ENCODE measurements around the gene HES1. TPM values are rescaled to one million over a fixed set of nuclear protein-coding genes. Genes with fewer than 3 reads are reported as not detected.

Gene HES1
- total and polyA plus RNA-seq, 9 of the 15 experiments (the other 6 are each of a cell fraction or from before 2014, with no cell fraction given): 3.4 to 37.0 (median 19.3) TPM

DNA sequence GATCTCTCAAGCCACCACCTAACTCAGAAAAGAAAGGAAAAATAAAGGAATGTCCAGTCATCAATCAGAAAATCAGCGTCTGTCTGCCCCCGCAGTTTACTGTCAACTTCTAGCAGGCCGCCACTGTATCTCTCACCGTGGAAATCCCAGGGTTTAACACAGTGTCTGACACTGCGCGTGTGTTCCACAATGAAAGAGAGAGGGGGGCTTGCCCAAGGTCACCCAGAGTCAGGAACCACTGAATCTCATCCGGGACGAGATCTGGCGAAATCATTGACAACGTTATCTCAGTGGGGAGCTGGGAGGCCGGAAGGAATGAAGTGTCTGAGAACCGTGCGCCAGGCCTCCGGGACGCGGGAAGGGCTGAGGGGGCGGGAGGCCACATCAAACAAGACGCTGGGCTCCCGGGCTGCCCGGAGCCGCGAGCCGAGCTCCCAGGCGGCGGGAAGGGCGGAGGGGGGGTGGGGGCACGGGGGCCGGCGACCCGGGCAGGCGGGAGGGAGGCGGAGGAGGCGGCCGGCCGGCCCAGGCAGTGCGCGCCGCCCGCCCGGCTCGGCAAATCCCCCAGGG is 2.2 kb upstream of the HES1 start (continued):
- TF ChIP-seq NR2C2 (CRISPR knock-in tag; IDR thresholded peaks at IDR 0.05): no peak
- TF ChIP-seq NR2C2 (tag; IDR thresholded peaks at IDR 0.05): peak; percentile 77
- TF ChIP-seq, protein P1, sequence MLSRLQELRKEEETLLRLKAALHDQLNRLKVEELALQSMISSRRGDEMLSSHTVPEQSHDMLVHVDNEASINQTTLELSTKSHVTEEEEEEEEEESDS (CRISPR knock-in tag; IDR thresholded peaks at IDR 0.05): no peak
- TF ChIP-seq, protein P2, sequence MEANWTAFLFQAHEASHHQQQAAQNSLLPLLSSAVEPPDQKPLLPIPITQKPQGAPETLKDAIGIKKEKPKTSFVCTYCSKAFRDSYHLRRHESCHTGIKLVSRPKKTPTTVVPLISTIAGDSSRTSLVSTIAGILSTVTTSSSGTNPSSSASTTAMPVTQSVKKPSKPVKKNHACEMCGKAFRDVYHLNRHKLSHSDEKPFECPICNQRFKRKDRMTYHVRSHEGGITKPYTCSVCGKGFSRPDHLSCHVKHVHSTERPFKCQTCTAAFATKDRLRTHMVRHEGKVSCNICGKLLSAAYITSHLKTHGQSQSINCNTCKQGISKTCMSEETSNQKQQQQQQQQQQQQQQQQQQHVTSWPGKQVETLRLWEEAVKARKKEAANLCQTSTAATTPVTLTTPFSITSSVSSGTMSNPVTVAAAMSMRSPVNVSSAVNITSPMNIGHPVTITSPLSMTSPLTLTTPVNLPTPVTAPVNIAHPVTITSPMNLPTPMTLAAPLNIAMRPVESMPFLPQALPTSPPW (CRISPR knock-in tag; IDR thresholded peaks at IDR 0.05): no peak
- TF ChIP-seq BACH1 (tag; IDR thresholded peaks at IDR 0.05): 0 out of 2 replicates have a peak, but pooled peaks have one; percentile 47
- TF ChIP-seq HDAC2 (IDR thresholded peaks at IDR 0.05): peak; percentile 74; the same call in 1 of the 2 replicates
- TF ChIP-seq SNIP1 (IDR thresholded peaks at IDR 0.05; ENCODE audit: low read depth): no peak
- peak; percentile 71 for TF ChIP-seq SMARCA4 (IDR thresholded peaks at IDR 0.05)
- peak; percentile 37; the same call in 1 of the 2 replicates for TF ChIP-seq POLR2A (conservative IDR thresholded peaks at IDR 0.05)
- TF ChIP-seq, protein P3, sequence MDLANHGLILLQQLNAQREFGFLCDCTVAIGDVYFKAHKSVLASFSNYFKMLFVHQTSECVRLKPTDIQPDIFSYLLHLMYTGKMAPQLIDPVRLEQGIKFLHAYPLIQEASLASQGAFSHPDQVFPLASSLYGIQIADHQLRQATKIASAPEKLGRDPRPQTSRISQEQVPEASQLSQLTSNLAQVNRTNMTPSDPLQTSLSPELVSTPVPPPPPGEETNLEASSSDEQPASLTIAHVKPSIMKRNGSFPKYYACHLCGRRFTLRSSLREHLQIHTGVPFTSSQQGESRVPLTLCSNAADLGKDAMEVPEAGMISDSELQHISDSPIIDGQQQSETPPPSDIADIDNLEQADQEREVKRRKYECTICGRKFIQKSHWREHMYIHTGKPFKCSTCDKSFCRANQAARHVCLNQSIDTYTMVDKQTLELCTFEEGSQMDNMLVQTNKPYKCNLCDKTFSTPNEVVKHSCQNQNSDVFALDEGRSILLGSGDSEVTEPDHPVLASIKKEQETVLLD (IDR thresholded peaks at IDR 0.05): peak; percentile 64; the same call in 1 of the 2 replicates
- peak; percentile 27; the same call in 1 of the 2 replicates for TF ChIP-seq TCF3 (CRISPR knock-in tag; IDR thresholded peaks at IDR 0.05)
- 0 out of 2 replicates have a peak, but pooled peaks have one; percentile 33 for TF ChIP-seq GATAD2A (IDR thresholded peaks at IDR 0.05)
- TF ChIP-seq CHD2 (IDR thresholded peaks at IDR 0.05; ENCODE audit: low read depth, low read length): peak; percentile 68
- peak; percentile 56 for TF ChIP-seq SMAD4 (CRISPR knock-in tag; conservative IDR thresholded peaks at IDR 0.05)
- TF ChIP-seq, protein P4, sequence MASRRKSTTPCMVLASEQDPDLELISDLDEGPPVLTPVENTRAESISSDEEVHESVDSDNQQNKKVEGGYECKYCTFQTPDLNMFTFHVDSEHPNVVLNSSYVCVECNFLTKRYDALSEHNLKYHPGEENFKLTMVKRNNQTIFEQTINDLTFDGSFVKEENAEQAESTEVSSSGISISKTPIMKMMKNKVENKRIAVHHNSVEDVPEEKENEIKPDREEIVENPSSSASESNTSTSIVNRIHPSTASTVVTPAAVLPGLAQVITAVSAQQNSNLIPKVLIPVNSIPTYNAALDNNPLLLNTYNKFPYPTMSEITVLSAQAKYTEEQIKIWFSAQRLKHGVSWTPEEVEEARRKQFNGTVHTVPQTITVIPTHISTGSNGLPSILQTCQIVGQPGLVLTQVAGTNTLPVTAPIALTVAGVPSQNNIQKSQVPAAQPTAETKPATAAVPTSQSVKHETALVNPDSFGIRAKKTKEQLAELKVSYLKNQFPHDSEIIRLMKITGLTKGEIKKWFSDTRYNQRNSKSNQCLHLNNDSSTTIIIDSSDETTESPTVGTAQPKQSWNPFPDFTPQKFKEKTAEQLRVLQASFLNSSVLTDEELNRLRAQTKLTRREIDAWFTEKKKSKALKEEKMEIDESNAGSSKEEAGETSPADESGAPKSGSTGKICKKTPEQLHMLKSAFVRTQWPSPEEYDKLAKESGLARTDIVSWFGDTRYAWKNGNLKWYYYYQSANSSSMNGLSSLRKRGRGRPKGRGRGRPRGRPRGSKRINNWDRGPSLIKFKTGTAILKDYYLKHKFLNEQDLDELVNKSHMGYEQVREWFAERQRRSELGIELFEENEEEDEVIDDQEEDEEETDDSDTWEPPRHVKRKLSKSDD (conservative IDR thresholded peaks at IDR 0.05; ENCODE audit: low read length): no peak
- TF ChIP-seq, protein P5, sequence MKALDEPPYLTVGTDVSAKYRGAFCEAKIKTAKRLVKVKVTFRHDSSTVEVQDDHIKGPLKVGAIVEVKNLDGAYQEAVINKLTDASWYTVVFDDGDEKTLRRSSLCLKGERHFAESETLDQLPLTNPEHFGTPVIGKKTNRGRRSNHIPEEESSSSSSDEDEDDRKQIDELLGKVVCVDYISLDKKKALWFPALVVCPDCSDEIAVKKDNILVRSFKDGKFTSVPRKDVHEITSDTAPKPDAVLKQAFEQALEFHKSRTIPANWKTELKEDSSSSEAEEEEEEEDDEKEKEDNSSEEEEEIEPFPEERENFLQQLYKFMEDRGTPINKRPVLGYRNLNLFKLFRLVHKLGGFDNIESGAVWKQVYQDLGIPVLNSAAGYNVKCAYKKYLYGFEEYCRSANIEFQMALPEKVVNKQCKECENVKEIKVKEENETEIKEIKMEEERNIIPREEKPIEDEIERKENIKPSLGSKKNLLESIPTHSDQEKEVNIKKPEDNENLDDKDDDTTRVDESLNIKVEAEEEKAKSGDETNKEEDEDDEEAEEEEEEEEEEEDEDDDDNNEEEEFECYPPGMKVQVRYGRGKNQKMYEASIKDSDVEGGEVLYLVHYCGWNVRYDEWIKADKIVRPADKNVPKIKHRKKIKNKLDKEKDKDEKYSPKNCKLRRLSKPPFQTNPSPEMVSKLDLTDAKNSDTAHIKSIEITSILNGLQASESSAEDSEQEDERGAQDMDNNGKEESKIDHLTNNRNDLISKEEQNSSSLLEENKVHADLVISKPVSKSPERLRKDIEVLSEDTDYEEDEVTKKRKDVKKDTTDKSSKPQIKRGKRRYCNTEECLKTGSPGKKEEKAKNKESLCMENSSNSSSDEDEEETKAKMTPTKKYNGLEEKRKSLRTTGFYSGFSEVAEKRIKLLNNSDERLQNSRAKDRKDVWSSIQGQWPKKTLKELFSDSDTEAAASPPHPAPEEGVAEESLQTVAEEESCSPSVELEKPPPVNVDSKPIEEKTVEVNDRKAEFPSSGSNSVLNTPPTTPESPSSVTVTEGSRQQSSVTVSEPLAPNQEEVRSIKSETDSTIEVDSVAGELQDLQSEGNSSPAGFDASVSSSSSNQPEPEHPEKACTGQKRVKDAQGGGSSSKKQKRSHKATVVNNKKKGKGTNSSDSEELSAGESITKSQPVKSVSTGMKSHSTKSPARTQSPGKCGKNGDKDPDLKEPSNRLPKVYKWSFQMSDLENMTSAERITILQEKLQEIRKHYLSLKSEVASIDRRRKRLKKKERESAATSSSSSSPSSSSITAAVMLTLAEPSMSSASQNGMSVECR (CRISPR knock-in tag; IDR thresholded peaks at IDR 0.05): no peak
- TF ChIP-seq ZNF146 (CRISPR knock-in tag; IDR thresholded peaks at IDR 0.05; ENCODE audit: unreplicated experiment): no peak
- TF ChIP-seq ARID1B (IDR thresholded peaks at IDR 0.05): peak; percentile 70
- TF ChIP-seq NR2C1 (IDR thresholded peaks at IDR 0.05): no peak
- peak; percentile 74 for TF ChIP-seq NR2C1 (tag; IDR thresholded peaks at IDR 0.05)
